GM12872 (cell line): ENCODE measurements around the gene ADAMTS8.

Experiments
- CTCF ChIP-seq: IDR thresholded peaks from 3 replicates; pipeline ENCODE4 v1.5.1; 2011; ENCODE audit warnings: low read depth, mild to moderate bottlenecking, low read length, moderate library complexity; ENCODE audit not compliant: insufficient read depth

ADAMTS8 gene

GRCh38 chr11:130458410-130458729 lies 30.0 kb upstream of the ADAMTS8 start:
- no peak for TF ChIP-seq CTCF

- TF ChIP-seq CTCF, result no peak
Observed at GRCh38 chr11:130457623-130458409, 29.4 kb upstream of the ADAMTS8 start.

GRCh38 chr11:130456286-130456685 lies 27.9 kb upstream of the ADAMTS8 start:
- TF ChIP-seq CTCF, result no peak

GRCh38 chr11:130455483-130456127 lies 27.2 kb upstream of the ADAMTS8 start:
- no peak for TF ChIP-seq CTCF

- no peak for TF ChIP-seq CTCF
Observed at GRCh38 chr11:130454491-130455252, 26.3 kb upstream of the ADAMTS8 start.

GRCh38 chr11:130452940-130453339 lies 24.5 kb upstream of the ADAMTS8 start:
- TF ChIP-seq CTCF, result no peak

GRCh38 chr11:130452176-130452575 lies 23.8 kb upstream of the ADAMTS8 start:
- TF ChIP-seq CTCF, result no peak
